Panc1 (cell line): ENCODE data around the gene FNTB. TPM values are rescaled to one million over a fixed set of nuclear protein-coding genes. Genes with fewer than 3 reads are reported as not detected.

Source experiments
- ATAC-seq: fragments of 200-7000 bp; cut with Tn5 transposase; 2 replicates; pipeline ENCODE4 v1.9.1; 2020; ENCODE audit warnings: mild to moderate bottlenecking, moderate library complexity
- BruUV-seq: library from RNA; stranded (reverse); fragments of 400-500 nt; replicated peaks from 2 replicates; lab custom pipeline; 2021; lab: Mats Ljungman, UMichigan
- CTCF ChIA-PET: fragments of 300-600 bp; sonication (Branson Sonifier 250); formaldehyde crosslinking; loops from one replicate; lab custom pipeline; 2022; ENCODE audit warnings: antibody characterized with exemption; lab: Charles Lee
- POLR2A ChIA-PET: fragments of 300-600 bp; sonication (Branson Sonifier 250); formaldehyde crosslinking; loops from one replicate; lab custom pipeline; 2022; ENCODE audit warnings: antibody characterized with exemption; lab: Charles Lee
- DNase-seq: peaks from one replicate; pipeline ENCODE4 v3.0.0-alpha.2; 2010; ENCODE audit warnings: low read depth, low spot score
- H3K27ac ChIP-seq: 2 replicates; pipeline ENCODE4 v1.5.1; 2011; ENCODE audit warnings: mild to moderate bottlenecking, low read length, inconsistent platforms
- H3K27me3 ChIP-seq: fragments of 200-500 bp; sonication (Bioruptor generic); 2 replicates; pipeline ENCODE4 v1.6.0; 2014; ENCODE audit warnings: low read length, inconsistent platforms; ENCODE audit not compliant: control insufficient read depth, insufficient read depth
- H3K36me3 ChIP-seq: fragments of 200-500 bp; sonication (Bioruptor generic); 2 replicates; pipeline ENCODE4 v1.5.1; 2014; ENCODE audit warnings: inconsistent platforms, mild to moderate bottlenecking, low read length, moderate library complexity; ENCODE audit not compliant: control insufficient read depth, insufficient read depth
- H3K4me1 ChIP-seq: 2 replicates; pipeline ENCODE4 v1.5.1; 2011; ENCODE audit warnings: inconsistent platforms, mild to moderate bottlenecking, low read length, moderate library complexity; ENCODE audit not compliant: control insufficient read depth, insufficient read depth
- H3K4me3 ChIP-seq, 2 experiments: 2 replicates each; pipeline ENCODE4 v1.5.1; 2011 to 2012; ENCODE audit warnings: low read depth in 2 of 2, low read length in 2 of 2, mild to moderate bottlenecking in 2 of 2, inconsistent platforms in 1 of 2, moderate library complexity in 1 of 2
- H3K9me3 ChIP-seq: fragments of 200-500 bp; sonication (Bioruptor generic); 2 replicates; pipeline ENCODE4 v1.5.1; 2014; ENCODE audit warnings: low read depth, mild to moderate bottlenecking, inconsistent platforms, low read length, moderate library complexity; ENCODE audit not compliant: control insufficient read depth, insufficient read depth
- CTCF ChIP-seq: fragments of 450-650 bp; IDR thresholded peaks from 2 replicates; pipeline ENCODE4 v1.5.1; 2017; ENCODE audit warnings: mild to moderate bottlenecking
- POLR2AphosphoS5 ChIP-seq: IDR thresholded peaks from 2 replicates; pipeline ENCODE4 v1.6.1; 2012; ENCODE audit warnings: mild to moderate bottlenecking, low read depth, low read length, moderate library complexity
- REST ChIP-seq, 2 experiments: IDR thresholded peaks; 2 replicates each; pipeline ENCODE4 v1.6.1; 2011 to 2012; ENCODE audit warnings: low read depth in 2 of 2, control low read depth in 1 of 2, low read length in 1 of 2, mild to moderate bottlenecking in 1 of 2, moderate library complexity in 1 of 2; ENCODE audit not compliant: insufficient read depth in 1 of 2
- SIN3A ChIP-seq: IDR thresholded peaks from 2 replicates; pipeline ENCODE4 v1.6.1; 2012; ENCODE audit warnings: low read depth, mild to moderate bottlenecking, low read length, moderate library complexity, borderline replicate concordance; ENCODE audit not compliant: insufficient read depth
- TCF7L2 ChIP-seq: IDR thresholded peaks from 2 replicates; pipeline ENCODE4 v1.6.1; 2011; ENCODE audit warnings: mild to moderate bottlenecking, low read depth, low read length, inconsistent platforms
- in situ Hi-C: cut with HindIII; loops from 2 replicates; pipeline ENCODE4 v1.10.0; 2016; ENCODE audit warnings: low sequenced_read_pairs, low pct_unique_long_range_greater_than_20kb
- intact Hi-C: fragments of 100-400 bp; cut with micrococcal nuclease; formaldehyde crosslinking; loops from one replicate; pipeline ENCODE4 v1.10.0; 2022; ENCODE audit not compliant: unreplicated experiment
- total RNA-seq: library from RNA; stranded (reverse); gene quantifications from one replicate; pipeline ENCODE4 v1.2.1, GENCODE V29; 2021; ENCODE audit not compliant: unreplicated experiment

The FNTB gene
- total RNA-seq, 1 experiment from 2014 or later, result 13.3 TPM

- Histone ChIP-seq H3K9me3 (no peaks in the 10 kb centered on the region), H3K36me3 (no peaks in the 10 kb centered on the region), H3K27me3 (no peaks in the 10 kb centered on the region; the same call in 1 of the 2 replicates), H3K4me1 (no peaks in the 10 kb centered on the region), H3K27ac (no peak within 1 kb of the TSS), H3K4me3 (peak within 1 kb of the TSS; percentile 47 to 54)
- no TSS peak for BruUV-seq
- ChIA-PET POLR2A (no interaction called here), CTCF (no interaction called here)
- in situ Hi-C loops (no loop called here), intact Hi-C loops (no loop called here)
- DNase-seq, result no peak
- peak; percentile 80 for ATAC-seq
- TF ChIP-seq REST (IDR thresholded peaks at IDR 0.05; ENCODE audit: insufficient read depth in 1 of 2, low read depth in 2 of 2, low read length in 1 of 2) (no peak), SIN3A (no peak), POLR2AphosphoS5 (no peak), TCF7L2 (no peak), CTCF (no peak)
These were observed 14.5 kb upstream of the FNTB start, which contains the start of gene RAB15 for GRCh38 chr14:64971943-64972791. RAB15 (minus strand) TSS chr14:64972336; CDS start chr14:64972076, 260 bp downstream.

GRCh38 chr14:64973026-64973442, 13.7 kb upstream of the FNTB start:
- no peaks in the 10 kb centered on the region for H3K4me1 ChIP-seq
- TF ChIP-seq REST (IDR thresholded peaks at IDR 0.05; ENCODE audit: insufficient read depth in 1 of 2, low read depth in 2 of 2, low read length in 1 of 2) (no peak), POLR2AphosphoS5 (no peak), SIN3A (no peak), CTCF (no peak), TCF7L2 (no peak)
- BruUV-seq, result no TSS peak
- intact Hi-C loops, result no loop called here
- ChIA-PET CTCF (no interaction called here), POLR2A (no interaction called here)
- DNase-seq, result no peak
- in situ Hi-C loops, result no loop called here
- no peaks in the 10 kb centered on the region for H3K9me3 ChIP-seq
- no peaks in the 10 kb centered on the region; the same call in 1 of the 2 replicates for H3K27me3 ChIP-seq
- H3K36me3 ChIP-seq, result no peaks in the 10 kb centered on the region
- no peak for ATAC-seq
- peak overlapping the region in 1 of 2 experiments; percentile 54; a peak in 1 of 4 replicates for H3K4me3 ChIP-seq
- no peak overlapping the region for H3K27ac ChIP-seq
